Ramos (cell line): ENCODE results near the gene UBA3.

Source experiments
- in situ Hi-C: fragments of 300-500 bp; cut with MboI; formaldehyde crosslinking; loops from one replicate; pipeline ENCODE4 v1.14.3; 2022; ENCODE audit warnings: low sequenced_read_pairs; ENCODE audit not compliant: unreplicated experiment

UBA3 gene

GRCh38 chr3:69079269-69080159, 651 bp downstream of the UBA3 start:
- in situ Hi-C loops, result no loop called here

GRCh38 chr3:69072928-69073327, 7.2 kb downstream of the UBA3 start:
- in situ Hi-C loops, result no loop called here

GRCh38 chr3:69066121-69066520, 14.0 kb downstream of the UBA3 start:
- in situ Hi-C loops, result no loop called here

- in situ Hi-C loops, result no loop called here
These were observed 14.7 kb downstream of the UBA3 start for GRCh38 chr3:69065318-69065964.

- in situ Hi-C loops, result no loop called here
These were observed 16.5 kb downstream of the UBA3 start for GRCh38 chr3:69063636-69064035.

GRCh38 chr3:69059688-69060087, 20.5 kb downstream of the UBA3 start:
- in situ Hi-C loops, result no loop called here

GRCh38 chr3:69058947-69059224, 21.3 kb downstream of the UBA3 start:
- in situ Hi-C loops, result no loop called here

- in situ Hi-C loops, result no loop called here
These were observed 21.8 kb downstream of the UBA3 start for GRCh38 chr3:69058180-69058946.

- in situ Hi-C loops, result no loop called here
These were observed 27.7 kb downstream of the UBA3 start for GRCh38 chr3:69052472-69052898.

- in situ Hi-C loops, result no loop called here
These were observed 28.3 kb downstream of the UBA3 start, which contains the start of gene TMF1 for GRCh38 chr3:69051756-69052471. Gene TMF1, minus strand, starts transcription at chr3:69052333. Its CDS starts 247 bp downstream, at chr3:69052086.

- in situ Hi-C loops, result no loop called here
These were observed 31.2 kb downstream of the UBA3 start for GRCh38 chr3:69048990-69049389.

GRCh38 chr3:69044608-69045007, 35.6 kb downstream of the UBA3 start:
- in situ Hi-C loops, result no loop called here

- in situ Hi-C loops, result no loop called here
These were observed 46.7 kb downstream of the UBA3 start for GRCh38 chr3:69033470-69033869.

- in situ Hi-C loops, result no loop called here
These were observed 47.4 kb downstream of the UBA3 start for GRCh38 chr3:69032737-69033136.

GRCh38 chr3:69032142-69032541, 48.0 kb downstream of the UBA3 start:
- in situ Hi-C loops, result no loop called here

GRCh38 chr3:69031635-69032034, 48.5 kb downstream of the UBA3 start:
- in situ Hi-C loops, result no loop called here

GRCh38 chr3:69020857-69021256, 59.3 kb downstream of the UBA3 start:
- in situ Hi-C loops, result no loop called here

- in situ Hi-C loops, result no loop called here
These were observed 59.7 kb downstream of the UBA3 start for GRCh38 chr3:69020424-69020823.

- in situ Hi-C loops, result no loop called here
These were observed 63.3 kb downstream of the UBA3 start for GRCh38 chr3:69016901-69017300.

- in situ Hi-C loops, result no loop called here
These were observed 64.1 kb downstream of the UBA3 start for GRCh38 chr3:69016102-69016501.
